ENCODE measurements around the gene ZNF609. TPM values are rescaled to one million over a fixed set of nuclear protein-coding genes. Genes with fewer than 3 reads are reported as not detected.
A peak's percentile ranks its signal among the peaks of the same experiment; 100 is the strongest.

ZNF609 gene
- total and polyA plus RNA-seq, 10 of the 15 experiments (the other 5 are each of a cell fraction or from before 2014, with no cell fraction given) = 5.1 to 35.3 (median 13.6) TPM

DNA sequence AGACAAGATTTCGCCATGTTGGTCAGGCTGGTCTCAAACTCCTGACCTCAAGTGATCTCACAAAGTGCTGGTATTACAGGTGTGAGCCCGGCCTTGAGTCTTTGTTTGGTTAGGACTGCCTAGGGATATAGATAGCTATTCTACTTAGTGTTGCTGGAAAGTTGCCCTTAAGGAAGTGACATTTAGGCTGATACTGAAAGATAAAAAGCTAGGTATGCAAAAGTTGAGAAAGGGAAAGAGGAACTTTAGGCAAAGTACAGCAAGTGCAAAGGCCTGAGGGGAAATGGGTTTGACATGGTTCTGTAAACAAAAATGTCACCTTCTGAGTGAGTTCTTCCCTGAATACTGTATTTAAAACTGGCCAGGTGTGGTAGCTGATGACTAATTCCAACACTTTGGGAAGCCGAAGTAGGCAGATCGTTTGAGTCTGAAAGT lies 111.5 kb downstream of the ZNF609 start (continued):
- TF ChIP-seq IRF4 (IDR thresholded peaks at IDR 0.05; ENCODE audit: low read depth, low read length) = peak; percentile 77
- 0 out of 2 replicates have a peak, but pooled peaks have one; percentile 30 for TF ChIP-seq GABPA (IDR thresholded peaks at IDR 0.05; ENCODE audit: low read depth)
- no peak for TF ChIP-seq SMC3 (IDR thresholded peaks at IDR 0.05; ENCODE audit: borderline replicate concordance, low read length)
- no peak for TF ChIP-seq NFXL1 (IDR thresholded peaks at IDR 0.05; ENCODE audit: borderline replicate concordance)
- no peak for TF ChIP-seq CHD2 (IDR thresholded peaks at IDR 0.05; ENCODE audit: borderline replicate concordance, low read depth, low read length)
- TF ChIP-seq LARP7 (IDR thresholded peaks at IDR 0.05) = no peak
- 0 out of 4 replicates have a peak, but pooled peaks of 1 of the 2 experiments have one; percentile 29 for TF ChIP-seq EP300 (IDR thresholded peaks at IDR 0.05; ENCODE audit: borderline replicate concordance in 1 of 2, control insufficient read depth in 1 of 2, low read depth in 2 of 2, low read length in 2 of 2)
- peak; percentile 41 for TF ChIP-seq MEF2B (IDR thresholded peaks at IDR 0.05; ENCODE audit: partially characterized antibody, poor library complexity, severe bottlenecking)
- no peak for TF ChIP-seq ZBTB4 (CRISPR knock-in tag; IDR thresholded peaks at IDR 0.05)
- TF ChIP-seq SPI1 (IDR thresholded peaks at IDR 0.05; ENCODE audit: borderline replicate concordance, insufficient read depth, low read depth, low read length) = peak; percentile 42; the same call in 1 of the 2 replicates
- no peak for TF ChIP-seq PAX8 (IDR thresholded peaks at IDR 0.05)
- TF ChIP-seq HDGF (IDR thresholded peaks at IDR 0.05) = no peak
- TF ChIP-seq ZNF274 (IDR thresholded peaks at IDR 0.05; ENCODE audit: insufficient read depth, insufficient read length) = no peak
- TF ChIP-seq, protein P1, sequence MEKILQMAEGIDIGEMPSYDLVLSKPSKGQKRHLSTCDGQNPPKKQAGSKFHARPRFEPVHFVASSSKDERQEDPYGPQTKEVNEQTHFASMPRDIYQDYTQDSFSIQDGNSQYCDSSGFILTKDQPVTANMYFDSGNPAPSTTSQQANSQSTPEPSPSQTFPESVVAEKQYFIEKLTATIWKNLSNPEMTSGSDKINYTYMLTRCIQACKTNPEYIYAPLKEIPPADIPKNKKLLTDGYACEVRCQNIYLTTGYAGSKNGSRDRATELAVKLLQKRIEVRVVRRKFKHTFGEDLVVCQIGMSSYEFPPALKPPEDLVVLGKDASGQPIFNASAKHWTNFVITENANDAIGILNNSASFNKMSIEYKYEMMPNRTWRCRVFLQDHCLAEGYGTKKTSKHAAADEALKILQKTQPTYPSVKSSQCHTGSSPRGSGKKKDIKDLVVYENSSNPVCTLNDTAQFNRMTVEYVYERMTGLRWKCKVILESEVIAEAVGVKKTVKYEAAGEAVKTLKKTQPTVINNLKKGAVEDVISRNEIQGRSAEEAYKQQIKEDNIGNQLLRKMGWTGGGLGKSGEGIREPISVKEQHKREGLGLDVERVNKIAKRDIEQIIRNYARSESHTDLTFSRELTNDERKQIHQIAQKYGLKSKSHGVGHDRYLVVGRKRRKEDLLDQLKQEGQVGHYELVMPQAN (conservative IDR thresholded peaks at IDR 0.05) = peak; percentile 48
- TF ChIP-seq MTA2 (IDR thresholded peaks at IDR 0.05; ENCODE audit: low read depth) = peak; percentile 64; the same call in 1 of the 2 replicates
- TF ChIP-seq RUNX3 (IDR thresholded peaks at IDR 0.05; ENCODE audit: low read length) = peak; percentile 65
- 0 out of 2 replicates have a peak, but pooled peaks have one; percentile 61 for TF ChIP-seq NBN (IDR thresholded peaks at IDR 0.05)
- TF ChIP-seq, protein P2, sequence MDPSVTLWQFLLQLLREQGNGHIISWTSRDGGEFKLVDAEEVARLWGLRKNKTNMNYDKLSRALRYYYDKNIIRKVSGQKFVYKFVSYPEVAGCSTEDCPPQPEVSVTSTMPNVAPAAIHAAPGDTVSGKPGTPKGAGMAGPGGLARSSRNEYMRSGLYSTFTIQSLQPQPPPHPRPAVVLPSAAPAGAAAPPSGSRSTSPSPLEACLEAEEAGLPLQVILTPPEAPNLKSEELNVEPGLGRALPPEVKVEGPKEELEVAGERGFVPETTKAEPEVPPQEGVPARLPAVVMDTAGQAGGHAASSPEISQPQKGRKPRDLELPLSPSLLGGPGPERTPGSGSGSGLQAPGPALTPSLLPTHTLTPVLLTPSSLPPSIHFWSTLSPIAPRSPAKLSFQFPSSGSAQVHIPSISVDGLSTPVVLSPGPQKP (IDR thresholded peaks at IDR 0.05; ENCODE audit: low read depth, low read length) = no peak
- TF ChIP-seq, protein P3, sequence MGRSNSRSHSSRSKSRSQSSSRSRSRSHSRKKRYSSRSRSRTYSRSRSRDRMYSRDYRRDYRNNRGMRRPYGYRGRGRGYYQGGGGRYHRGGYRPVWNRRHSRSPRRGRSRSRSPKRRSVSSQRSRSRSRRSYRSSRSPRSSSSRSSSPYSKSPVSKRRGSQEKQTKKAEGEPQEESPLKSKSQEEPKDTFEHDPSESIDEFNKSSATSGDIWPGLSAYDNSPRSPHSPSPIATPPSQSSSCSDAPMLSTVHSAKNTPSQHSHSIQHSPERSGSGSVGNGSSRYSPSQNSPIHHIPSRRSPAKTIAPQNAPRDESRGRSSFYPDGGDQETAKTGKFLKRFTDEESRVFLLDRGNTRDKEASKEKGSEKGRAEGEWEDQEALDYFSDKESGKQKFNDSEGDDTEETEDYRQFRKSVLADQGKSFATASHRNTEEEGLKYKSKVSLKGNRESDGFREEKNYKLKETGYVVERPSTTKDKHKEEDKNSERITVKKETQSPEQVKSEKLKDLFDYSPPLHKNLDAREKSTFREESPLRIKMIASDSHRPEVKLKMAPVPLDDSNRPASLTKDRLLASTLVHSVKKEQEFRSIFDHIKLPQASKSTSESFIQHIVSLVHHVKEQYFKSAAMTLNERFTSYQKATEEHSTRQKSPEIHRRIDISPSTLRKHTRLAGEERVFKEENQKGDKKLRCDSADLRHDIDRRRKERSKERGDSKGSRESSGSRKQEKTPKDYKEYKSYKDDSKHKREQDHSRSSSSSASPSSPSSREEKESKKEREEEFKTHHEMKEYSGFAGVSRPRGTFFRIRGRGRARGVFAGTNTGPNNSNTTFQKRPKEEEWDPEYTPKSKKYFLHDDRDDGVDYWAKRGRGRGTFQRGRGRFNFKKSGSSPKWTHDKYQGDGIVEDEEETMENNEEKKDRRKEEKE (IDR thresholded peaks at IDR 0.05) = no peak
- TF ChIP-seq PBX3 (IDR thresholded peaks at IDR 0.05; ENCODE audit: insufficient replicate concordance, low read depth, low read length) = no peak
- TF ChIP-seq ZNF217 (IDR thresholded peaks at IDR 0.05) = peak; percentile 81; the same call in 1 of the 2 replicates
